Nephron progenitor cell (in vitro differentiated cells): ENCODE measurements around the gene RGL1.
A peak's percentile ranks its signal among the peaks of the same experiment; 100 is the strongest.

Experiments used
- DNase-seq: peaks from one replicate; pipeline ENCODE4 v3.0.0; 2021
- H3K27ac Mint-ChIP-seq: 2 replicates; pipeline ENCODE4 v1.8.0; 2021; ENCODE audit warnings: mild to moderate bottlenecking, moderate library complexity, mixed read lengths
- H3K27me3 Mint-ChIP-seq: 2 replicates; pipeline ENCODE4 v1.8.0; 2021; ENCODE audit warnings: mild to moderate bottlenecking, low read depth, mixed read lengths; ENCODE audit not compliant: poor library complexity
- H3K36me3 Mint-ChIP-seq: 2 replicates; pipeline ENCODE4 v1.8.0; 2021; ENCODE audit warnings: low read depth, mixed read lengths
- H3K4me1 Mint-ChIP-seq: 2 replicates; pipeline ENCODE4 v1.8.0; 2021; ENCODE audit warnings: mixed read lengths
- H3K4me3 Mint-ChIP-seq: 2 replicates; pipeline ENCODE4 v1.8.0; 2021; ENCODE audit warnings: mild to moderate bottlenecking, moderate library complexity, mixed read lengths
- H3K9me3 Mint-ChIP-seq: 2 replicates; pipeline ENCODE4 v1.8.0; 2021; ENCODE audit warnings: mild to moderate bottlenecking, moderate library complexity, mixed read lengths
- CTCF ChIP-seq: fragments of 200-600 bp; sonication (generic); IDR thresholded peaks from 2 replicates; pipeline ENCODE4 v1.5.0; 2021; ENCODE audit warnings: antibody characterized with exemption

RGL1 gene

GRCh38 chr1:183864611-183865010 lies 59.7 kb downstream of the RGL1 start:
- Mint-ChIP-seq H3K36me3 (peaks cover 2% of the 10 kb centered on the region), H3K4me3 (no peak overlapping the region), H3K27me3 (peaks cover 4% of the 10 kb centered on the region), H3K27ac (no peak overlapping the region), H3K9me3 (no peaks in the 10 kb centered on the region), H3K4me1 (peaks cover 12% of the 10 kb centered on the region)
- no peak for TF ChIP-seq CTCF
- no peak for DNase-seq

DNA sequence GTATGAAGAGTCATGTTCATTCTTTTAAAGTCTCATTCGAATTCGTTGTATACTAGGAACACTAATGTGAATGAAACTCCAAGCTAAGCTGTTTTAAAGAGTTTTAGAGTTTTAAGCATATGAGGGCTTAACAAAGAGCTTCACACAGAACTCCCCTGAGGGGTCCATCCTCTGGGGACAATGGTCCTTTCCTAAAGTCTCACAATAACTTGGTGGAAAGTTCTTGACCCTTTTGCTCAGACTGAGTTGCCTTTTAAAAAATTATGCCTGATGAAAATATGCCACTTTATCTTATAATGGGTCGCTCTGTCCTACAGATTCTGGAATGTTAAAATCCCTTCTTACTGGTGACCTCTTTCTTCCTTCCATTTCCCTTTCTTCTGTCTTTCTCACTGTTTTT lies 64.3 kb downstream of the RGL1 start:
- H3K9me3 Mint-ChIP-seq: no peaks in the 10 kb centered on the region
- H3K36me3 Mint-ChIP-seq: peaks cover 7% of the 10 kb centered on the region
- no peak overlapping the region for H3K27ac Mint-ChIP-seq
- H3K4me1 Mint-ChIP-seq: peaks cover 38% of the 10 kb centered on the region
- TF ChIP-seq CTCF: no peak
- peaks cover under 1% of the 10 kb centered on the region for H3K27me3 Mint-ChIP-seq
- DNase-seq: no peak
- H3K4me3 Mint-ChIP-seq: no peak overlapping the region

GRCh38 chr1:183869664-183870063 lies 64.7 kb downstream of the RGL1 start:
- Mint-ChIP-seq H3K27me3 (peaks cover 2% of the 10 kb centered on the region), H3K4me1 (peaks cover 42% of the 10 kb centered on the region), H3K36me3 (peaks cover 11% of the 10 kb centered on the region), H3K4me3 (no peak overlapping the region), H3K9me3 (no peaks in the 10 kb centered on the region), H3K27ac (no peak overlapping the region)
- DNase-seq: no peak
- TF ChIP-seq CTCF: no peak

DNA sequence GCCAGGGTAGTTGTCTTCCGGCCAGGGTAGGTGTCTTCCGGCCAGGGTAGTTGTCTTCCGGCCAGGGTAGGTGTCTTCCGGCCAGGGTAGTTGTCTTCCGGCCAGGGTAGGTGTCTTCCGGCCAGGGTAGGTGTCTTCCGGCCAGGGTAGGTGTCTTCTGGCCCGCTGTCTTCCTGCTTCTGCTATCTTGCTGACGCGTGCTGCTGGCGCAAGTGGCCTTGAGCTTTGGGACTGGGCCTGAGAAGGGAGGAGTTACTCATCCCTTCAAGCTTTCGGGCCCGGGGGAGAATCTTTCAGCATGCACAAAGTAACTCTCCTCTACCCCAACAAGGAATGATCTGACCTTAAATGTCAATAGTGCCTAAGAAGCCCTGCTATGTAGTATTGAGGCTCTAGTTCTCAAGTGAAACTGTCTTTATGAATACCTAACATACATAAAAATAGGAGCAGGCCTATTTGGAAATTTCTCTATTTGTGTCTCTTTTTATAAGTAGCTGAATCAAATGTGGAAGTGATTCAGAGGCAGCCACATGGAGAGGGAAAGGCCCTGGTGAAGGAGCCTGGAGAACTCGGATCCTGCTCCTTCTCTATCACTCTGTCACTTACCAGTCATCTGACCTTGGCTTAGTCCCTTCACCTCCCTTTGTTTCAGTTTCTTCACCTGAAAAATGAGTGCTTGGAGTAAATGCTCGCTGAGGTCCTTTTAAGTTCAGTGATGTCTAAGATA lies 65.6 kb downstream of the RGL1 start:
- H3K27ac Mint-ChIP-seq: peak overlapping the region; percentile 43
- H3K27me3 Mint-ChIP-seq: peaks cover 2% of the 10 kb centered on the region
- no peak for TF ChIP-seq CTCF
- no peak overlapping the region for H3K4me3 Mint-ChIP-seq
- peaks cover 12% of the 10 kb centered on the region for H3K36me3 Mint-ChIP-seq
- H3K4me1 Mint-ChIP-seq: peaks cover 50% of the 10 kb centered on the region
- no peak for DNase-seq
- no peaks in the 10 kb centered on the region for H3K9me3 Mint-ChIP-seq

- Mint-ChIP-seq H3K27me3 (peaks cover 2% of the 10 kb centered on the region), H3K27ac (peak overlapping the region; percentile 55)
Measured at GRCh38 chr1:183871142-183871541, 66.2 kb downstream of the RGL1 start.

More at GRCh38 chr1:183871142-183871541, 66.2 kb downstream of the RGL1 start:
- Mint-ChIP-seq H3K9me3 (no peaks in the 10 kb centered on the region), H3K4me1 (peaks cover 56% of the 10 kb centered on the region), H3K36me3 (peaks cover 17% of the 10 kb centered on the region), H3K4me3 (no peak overlapping the region)
- TF ChIP-seq CTCF: no peak
- DNase-seq: no peak
